GM12891 (cell line): ENCODE results near the gene FAM219A.
"Not testable (repeated sequence)": the region's sequence is repeated elsewhere in the genome, so short reads cannot be mapped to it uniquely, and the experiment has no call there.

Experiments used
- DNase-seq: peaks from one replicate; pipeline ENCODE4 v3.0.0; 2011; ENCODE audit warnings: low spot score; ENCODE audit not compliant: insufficient read length
- FAIRE-seq: peaks from 2 replicates; lab custom pipeline; 2011; peaks lifted over from hg19 to GRCh38; lab: Jason Lieb, UNC
- PAX5 ChIP-seq: IDR thresholded peaks from 2 replicates; pipeline ENCODE4 v1.6.1; 2011; ENCODE audit warnings: low read length, moderate library complexity, mild to moderate bottlenecking; ENCODE audit not compliant: insufficient read depth, severe bottlenecking
- POLR2A ChIP-seq: IDR thresholded peaks from 2 replicates; pipeline ENCODE4 v1.6.1; 2011; ENCODE audit warnings: low read depth, low read length, control low read depth
- POLR2AphosphoS5 ChIP-seq: IDR thresholded peaks from 2 replicates; pipeline ENCODE4 v1.6.1; 2011; ENCODE audit warnings: low read depth, low read length, control low read depth
- POU2F2 ChIP-seq: IDR thresholded peaks from 2 replicates; pipeline ENCODE4 v1.6.1; 2011; ENCODE audit warnings: low read depth, mild to moderate bottlenecking, control low read depth, low read length, moderate library complexity
- SPI1 ChIP-seq: IDR thresholded peaks from 2 replicates; pipeline ENCODE4 v1.6.1; 2011; ENCODE audit warnings: low read depth, low read length, control low read depth
- TAF1 ChIP-seq: IDR thresholded peaks from 2 replicates; pipeline ENCODE4 v1.6.1; 2011; ENCODE audit warnings: low read depth, low read length, control low read depth

FAM219A gene

DNA sequence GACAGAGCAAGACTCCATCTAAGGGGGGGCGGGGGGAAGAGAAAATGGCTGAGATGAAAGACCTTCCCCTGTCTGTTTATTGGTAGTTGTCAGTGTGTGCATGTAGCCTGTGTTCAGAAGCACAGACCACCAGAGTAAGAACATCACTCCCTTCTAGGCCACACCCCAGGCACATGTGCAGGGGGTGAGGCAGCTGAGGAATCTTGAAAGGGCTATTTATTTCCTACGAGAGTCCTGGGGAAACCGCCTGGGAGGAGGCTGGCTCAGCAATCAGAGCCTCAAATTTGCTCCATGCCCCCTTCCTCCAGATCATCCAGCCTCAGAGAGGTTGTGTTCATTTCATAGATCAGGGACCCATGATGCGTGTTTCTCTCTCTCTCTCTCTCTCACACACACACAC is 88.7 kb downstream of the FAM219A start:
- FAIRE-seq (no peak), DNase-seq (no peak)
- TF ChIP-seq PAX5 (no peak), SPI1 (no peak), POLR2A (no peak), TAF1 (no peak), POU2F2 (no peak), POLR2AphosphoS5 (no peak)

DNA sequence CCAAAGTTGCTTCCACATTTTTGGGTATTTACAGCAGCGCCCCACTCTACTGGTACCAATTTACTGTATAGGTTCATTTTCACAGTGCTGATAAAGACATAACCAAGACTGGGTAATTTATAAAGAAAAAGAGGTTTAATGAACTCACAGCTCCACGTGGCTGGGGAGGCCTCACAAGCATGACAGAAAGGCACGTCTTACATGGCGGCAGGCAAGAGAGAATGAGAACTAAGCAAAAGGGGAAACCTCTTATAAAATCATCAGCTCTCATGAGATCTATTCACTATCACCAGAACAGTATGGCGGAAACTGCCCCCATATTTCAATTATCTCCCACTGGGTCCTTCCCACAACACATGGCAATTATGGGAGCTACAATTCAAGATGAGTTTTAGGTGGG is 89.6 kb downstream of the FAM219A start:
- not testable (repeated sequence) for DNase-seq, FAIRE-seq

DNA sequence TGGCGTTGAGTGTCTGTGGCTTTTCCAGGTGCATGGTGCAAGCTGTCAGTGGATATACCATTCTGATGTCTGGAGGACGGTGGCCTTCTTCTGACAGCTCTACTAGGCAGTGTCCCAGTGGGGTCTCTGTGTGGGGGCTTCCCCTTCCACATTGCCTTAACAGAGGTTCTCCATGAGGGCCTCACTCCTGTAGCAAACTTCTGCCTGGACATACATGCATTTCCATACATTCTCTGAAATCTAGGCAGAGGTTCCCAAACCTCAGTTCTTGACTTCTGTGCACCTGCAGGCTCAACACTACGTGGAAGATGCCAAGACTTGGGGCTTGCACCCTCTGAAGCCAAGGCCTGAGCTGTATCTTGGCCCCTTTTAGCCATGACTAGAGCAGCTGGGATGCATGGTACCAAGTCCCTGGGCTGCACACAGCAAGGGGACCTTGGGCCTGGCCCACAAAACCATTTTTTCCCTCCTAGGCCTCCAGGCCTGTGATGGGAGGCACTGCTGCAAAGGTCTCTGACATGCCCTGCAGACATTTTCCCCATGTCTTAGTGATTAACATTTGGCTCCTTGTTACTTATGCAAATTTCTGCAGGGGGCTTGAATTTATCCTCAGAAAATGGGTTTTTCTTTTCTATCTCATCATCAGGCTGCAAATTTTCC is 90.5 kb downstream of the FAM219A start:
- FAIRE-seq, DNase-seq: not testable (repeated sequence)

DNA sequence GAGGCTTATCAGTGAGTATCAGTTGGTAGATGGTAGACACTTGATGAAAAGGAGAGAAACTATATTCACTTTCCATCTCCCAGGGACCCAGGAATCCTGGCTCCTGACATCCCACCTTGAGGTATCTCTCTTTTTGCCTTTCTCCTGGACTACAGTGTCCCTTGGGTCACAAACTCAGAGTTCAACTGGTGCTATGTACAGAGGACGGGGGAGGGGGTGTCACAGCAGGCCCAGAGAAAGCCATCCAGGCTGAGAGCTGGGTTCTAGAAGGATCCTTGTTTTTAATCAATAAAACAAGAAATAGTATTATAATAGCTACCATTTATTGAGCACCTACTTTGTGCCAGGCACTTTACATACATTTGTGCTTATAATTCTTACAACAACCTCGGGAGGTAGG is 92.0 kb downstream of the FAM219A start:
- no peak for DNase-seq
- TF ChIP-seq TAF1 (no peak), POU2F2 (no peak), SPI1 (no peak), POLR2AphosphoS5 (no peak), PAX5 (no peak), POLR2A (no peak)
- no peak for FAIRE-seq

DNA sequence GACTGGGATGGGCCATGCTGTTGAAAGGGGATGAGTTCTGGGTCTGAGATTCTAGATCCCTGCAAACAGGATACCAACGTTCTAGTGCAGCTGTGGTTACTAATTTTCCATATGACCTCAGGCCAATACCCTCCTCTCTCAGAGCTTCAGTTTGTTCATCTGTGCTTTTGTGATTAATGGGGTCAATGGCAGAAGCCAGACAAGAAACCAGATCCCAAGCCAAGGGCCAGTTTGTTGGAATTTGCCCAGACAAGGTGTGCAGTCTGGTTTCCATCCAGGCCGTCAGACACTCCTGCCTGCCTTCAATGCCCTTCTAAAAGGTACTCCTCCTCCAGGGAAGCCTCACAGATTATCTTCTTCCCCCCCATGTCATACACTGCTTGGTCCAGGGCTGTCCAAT is 93.1 kb downstream of the FAM219A start:
- TF ChIP-seq POU2F2 = no peak
- TF ChIP-seq SPI1 = no peak
- TF ChIP-seq POLR2A = no peak
- TF ChIP-seq POLR2AphosphoS5 = no peak
- no peak for TF ChIP-seq PAX5
- TF ChIP-seq TAF1 = no peak
- no peak for FAIRE-seq
- no peak for DNase-seq

DNA sequence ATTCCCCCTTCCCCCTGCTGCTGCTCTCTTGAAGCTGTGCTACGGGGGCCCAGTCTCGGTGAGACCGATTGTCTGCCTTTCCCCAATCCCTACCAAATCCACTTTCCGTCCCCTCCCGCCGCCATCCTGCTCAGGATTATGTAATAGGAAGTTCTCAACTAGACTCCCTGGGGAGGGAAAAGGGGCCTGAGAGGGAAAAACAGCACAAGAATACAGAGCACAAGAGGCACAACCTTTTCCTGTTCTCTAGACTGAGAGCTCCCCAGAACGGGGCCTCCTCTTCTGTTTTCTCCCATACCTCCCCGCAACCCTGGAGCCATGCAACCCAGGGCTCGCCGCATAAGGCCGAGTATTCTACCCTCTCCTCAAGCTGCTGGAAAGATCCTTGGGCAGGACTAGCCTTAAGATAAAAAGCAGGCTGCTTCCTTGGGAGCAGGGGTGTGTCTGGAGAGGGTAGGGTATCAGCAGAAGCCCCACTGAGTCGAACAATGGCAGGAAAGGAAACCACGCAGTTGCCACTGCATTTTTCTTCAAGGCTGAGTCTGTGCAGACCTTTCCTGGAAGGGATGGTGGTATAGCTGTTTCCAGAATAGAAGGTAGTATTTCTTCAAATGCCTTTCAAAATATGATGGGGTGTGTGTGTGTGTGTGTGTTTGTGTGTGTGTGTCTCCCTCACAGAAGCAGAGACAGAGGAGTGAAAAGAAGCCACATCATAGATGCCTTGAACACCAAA is 94.6 kb downstream of the FAM219A start:
- TF ChIP-seq PAX5 = no peak
- TF ChIP-seq POLR2AphosphoS5 = no peak
- no peak for TF ChIP-seq POU2F2
- TF ChIP-seq TAF1 = no peak
- FAIRE-seq = no peak
- DNase-seq = no peak

DNA sequence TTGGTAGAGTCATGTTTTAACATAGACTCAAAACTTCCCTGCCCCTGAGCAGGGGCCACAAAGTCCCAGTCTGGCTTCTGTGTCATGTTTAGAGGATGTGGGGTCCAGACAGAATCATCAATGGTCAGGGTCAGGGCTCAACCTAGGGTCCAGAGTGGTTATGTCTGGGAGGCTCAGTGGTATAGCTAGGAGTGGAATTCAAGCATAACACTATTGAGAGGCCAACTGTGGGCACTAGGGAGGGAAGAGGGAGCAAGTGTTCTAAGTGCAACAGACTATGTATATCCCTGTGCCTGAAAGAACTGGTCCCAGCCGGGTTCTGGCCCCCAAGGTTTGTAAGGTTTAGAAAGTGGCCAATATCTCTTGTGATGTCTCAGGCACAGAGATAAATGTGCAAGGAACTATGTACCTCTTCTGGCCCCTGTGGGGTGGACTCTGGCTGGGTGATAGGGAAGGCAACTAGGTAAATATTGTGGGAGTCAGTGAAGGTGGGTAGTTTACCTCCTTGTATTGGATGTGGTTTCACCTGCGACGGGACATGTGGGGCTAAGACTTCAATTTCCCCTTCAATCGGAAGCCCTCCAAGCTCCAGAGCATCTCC is 95.7 kb downstream of the FAM219A start:
- TF ChIP-seq POLR2AphosphoS5 (no peak), TAF1 (no peak)
- FAIRE-seq = no peak
- no peak for DNase-seq

DNA sequence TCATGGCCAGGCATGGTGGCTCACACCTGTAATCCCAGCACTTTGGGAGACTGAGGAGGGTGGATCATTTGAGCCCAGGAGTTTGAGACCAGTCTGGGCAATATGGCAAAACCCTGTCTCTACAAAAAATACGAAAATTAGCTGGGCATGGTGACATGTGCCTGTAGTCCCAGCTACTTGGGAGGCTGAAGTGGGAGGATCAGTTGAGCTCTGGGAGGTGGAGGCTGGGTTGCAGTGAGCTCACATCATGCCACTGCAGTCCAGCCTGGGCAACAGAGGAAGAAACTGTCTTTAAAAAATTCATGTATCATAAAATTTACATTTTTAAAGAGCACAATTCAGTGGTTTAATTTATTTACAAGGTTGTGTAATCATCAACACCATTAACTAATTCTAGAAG is 105.4 kb downstream of the FAM219A start:
- not testable (repeated sequence) for FAIRE-seq, DNase-seq

DNA sequence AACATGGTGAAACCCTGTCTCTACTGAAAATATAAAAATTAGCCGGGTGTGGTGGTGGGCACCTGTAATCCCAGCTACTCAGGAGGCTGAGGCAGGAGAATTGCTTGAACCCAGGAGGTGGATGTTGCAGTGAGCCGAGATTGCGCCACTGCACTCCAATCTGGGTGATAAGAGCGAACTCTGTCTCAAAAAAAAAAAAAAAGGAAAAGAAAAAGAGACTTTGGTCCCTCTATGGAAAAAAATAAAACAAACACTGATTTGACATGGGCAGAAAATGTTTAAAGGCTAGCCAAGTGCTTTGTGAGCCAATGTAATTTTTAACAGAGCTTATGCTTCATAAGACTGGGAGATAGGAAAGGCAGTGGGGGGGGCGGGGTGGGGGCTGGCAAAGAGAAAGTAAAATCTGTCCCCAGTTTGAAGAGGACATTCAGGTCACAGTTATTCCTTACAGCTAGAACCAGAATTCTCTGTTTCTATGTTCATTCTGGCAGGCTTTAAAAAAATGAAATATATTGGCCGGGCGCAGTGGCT is 106.2 kb downstream of the FAM219A start:
- not testable (repeated sequence) for DNase-seq, FAIRE-seq

DNA sequence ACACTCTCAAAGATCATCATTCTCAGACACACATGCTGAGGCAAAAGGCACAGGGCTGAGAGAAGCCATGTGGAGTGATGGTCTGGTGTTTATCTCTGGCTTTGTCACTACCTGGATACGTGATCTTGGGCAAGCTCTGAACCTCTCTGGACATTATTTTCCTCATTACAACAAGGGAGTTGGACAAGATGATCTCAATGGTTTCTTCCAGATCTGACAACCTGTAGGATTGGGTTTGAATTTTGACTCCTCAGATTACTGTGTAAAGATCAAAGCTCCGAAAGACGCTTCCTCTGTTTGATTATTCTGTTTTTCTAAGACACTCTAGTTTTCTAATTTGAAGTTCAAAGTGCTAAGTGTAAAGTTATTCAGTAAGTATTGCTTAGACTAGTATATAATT is 109.0 kb downstream of the FAM219A start:
- FAIRE-seq = no peak

More for the DNA sequence above, 109.0 kb downstream of the FAM219A start:
- no peak for DNase-seq
- no peak for TF ChIP-seq SPI1
